ENCODE data around the gene ZSWIM6.

ZSWIM6 gene

DNA sequence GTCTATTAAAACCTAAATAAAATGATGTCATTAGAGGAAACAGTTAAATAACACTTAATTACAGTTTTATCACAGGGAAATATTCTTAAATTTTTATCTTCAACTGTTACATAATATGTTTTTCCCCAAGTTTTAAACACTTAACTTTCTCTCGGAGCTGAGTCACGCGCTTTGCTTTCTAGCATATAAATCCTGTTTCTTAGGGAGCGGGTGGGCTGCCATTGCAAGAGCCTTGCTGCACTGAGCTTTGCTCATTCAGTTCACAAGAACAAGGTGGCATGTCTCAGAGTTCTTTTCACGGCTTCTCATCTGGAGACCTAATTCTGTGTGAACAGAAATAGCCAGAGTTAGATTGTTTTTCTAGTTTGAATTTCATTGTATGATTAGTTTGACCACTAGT is 166.1 kb downstream of the ZSWIM6 start:
- Histone ChIP-seq H3K79me2 (ENCODE audit: low read length) (no peaks in the 10 kb centered on the region), H3K4me1 (ENCODE audit: low read length) (no peaks in the 10 kb centered on the region), H3K36me3 (replicated peaks; ENCODE audit: insufficient read depth, low read length) (no peaks in the 10 kb centered on the region), H3K27me3 (replicated peaks; ENCODE audit: insufficient read depth, low read length) (no peaks in the 10 kb centered on the region), H3K27ac (ENCODE audit: low read length) (no peak overlapping the region), H3K4me2 (ENCODE audit: low read depth, low read length) (no peak overlapping the region), H3K9ac (ENCODE audit: low read length) (no peak overlapping the region), H3K4me3 (ENCODE audit: low read length) (no peak overlapping the region), H3K9me3 (replicated peaks; ENCODE audit: insufficient read depth, low read length) (no peaks in the 10 kb centered on the region), H3F3A (ENCODE audit: insufficient read depth, low read length) (no peaks in the 10 kb centered on the region), H2AFZ (ENCODE audit: low read length) (no peak overlapping the region), H3K9me2 (replicated peaks; ENCODE audit: insufficient read depth, low read length) (no peaks in the 10 kb centered on the region), H4K20me1 (ENCODE audit: insufficient read depth, low read length) (no peaks in the 10 kb centered on the region)
- DNase-seq, result no peak
- no peak for TF ChIP-seq EZH2 (optimal IDR thresholded peaks at IDR 0.05; ENCODE audit: low read depth, low read length)
- TF ChIP-seq EZH2phosphoT487 (IDR thresholded peaks at IDR 0.05; ENCODE audit: low read length), result no peak
- TF ChIP-seq, protein P1, sequence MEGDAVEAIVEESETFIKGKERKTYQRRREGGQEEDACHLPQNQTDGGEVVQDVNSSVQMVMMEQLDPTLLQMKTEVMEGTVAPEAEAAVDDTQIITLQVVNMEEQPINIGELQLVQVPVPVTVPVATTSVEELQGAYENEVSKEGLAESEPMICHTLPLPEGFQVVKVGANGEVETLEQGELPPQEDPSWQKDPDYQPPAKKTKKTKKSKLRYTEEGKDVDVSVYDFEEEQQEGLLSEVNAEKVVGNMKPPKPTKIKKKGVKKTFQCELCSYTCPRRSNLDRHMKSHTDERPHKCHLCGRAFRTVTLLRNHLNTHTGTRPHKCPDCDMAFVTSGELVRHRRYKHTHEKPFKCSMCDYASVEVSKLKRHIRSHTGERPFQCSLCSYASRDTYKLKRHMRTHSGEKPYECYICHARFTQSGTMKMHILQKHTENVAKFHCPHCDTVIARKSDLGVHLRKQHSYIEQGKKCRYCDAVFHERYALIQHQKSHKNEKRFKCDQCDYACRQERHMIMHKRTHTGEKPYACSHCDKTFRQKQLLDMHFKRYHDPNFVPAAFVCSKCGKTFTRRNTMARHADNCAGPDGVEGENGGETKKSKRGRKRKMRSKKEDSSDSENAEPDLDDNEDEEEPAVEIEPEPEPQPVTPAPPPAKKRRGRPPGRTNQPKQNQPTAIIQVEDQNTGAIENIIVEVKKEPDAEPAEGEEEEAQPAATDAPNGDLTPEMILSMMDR (IDR thresholded peaks at IDR 0.05; ENCODE audit: low read length), result no peak

GRCh38 chr5:61501971-61502370 is 169.9 kb downstream of the ZSWIM6 start:
- Histone ChIP-seq H3K27ac (ENCODE audit: low read length) (no peak overlapping the region), H3K4me2 (ENCODE audit: low read depth, low read length) (no peak overlapping the region), H3K79me2 (ENCODE audit: low read length) (no peaks in the 10 kb centered on the region), H3K4me1 (ENCODE audit: low read length) (no peaks in the 10 kb centered on the region), H2AFZ (ENCODE audit: low read length) (no peak overlapping the region), H3K4me3 (ENCODE audit: low read length) (no peak overlapping the region), H3F3A (ENCODE audit: insufficient read depth, low read length) (no peaks in the 10 kb centered on the region), H3K36me3 (replicated peaks; ENCODE audit: insufficient read depth, low read length) (no peaks in the 10 kb centered on the region), H3K9ac (ENCODE audit: low read length) (no peak overlapping the region), H4K20me1 (ENCODE audit: insufficient read depth, low read length) (no peaks in the 10 kb centered on the region), H3K27me3 (replicated peaks; ENCODE audit: insufficient read depth, low read length) (no peaks in the 10 kb centered on the region), H3K9me3 (replicated peaks; ENCODE audit: insufficient read depth, low read length) (no peaks in the 10 kb centered on the region), H3K9me2 (replicated peaks; ENCODE audit: insufficient read depth, low read length) (no peaks in the 10 kb centered on the region)
- no peak for DNase-seq
- TF ChIP-seq, protein P1 (IDR thresholded peaks at IDR 0.05; ENCODE audit: low read length), result no peak
- TF ChIP-seq EZH2phosphoT487 (IDR thresholded peaks at IDR 0.05; ENCODE audit: low read length), result no peak
- TF ChIP-seq EZH2 (optimal IDR thresholded peaks at IDR 0.05; ENCODE audit: low read depth, low read length), result no peak

GRCh38 chr5:61504143-61504770 is 172.2 kb downstream of the ZSWIM6 start:
- Histone ChIP-seq H3K4me1 (ENCODE audit: low read length) (no peaks in the 10 kb centered on the region), H3K9ac (ENCODE audit: low read length) (no peak overlapping the region), H3K4me2 (ENCODE audit: low read depth, low read length) (no peak overlapping the region), H3F3A (ENCODE audit: insufficient read depth, low read length) (no peaks in the 10 kb centered on the region), H4K20me1 (ENCODE audit: insufficient read depth, low read length) (no peaks in the 10 kb centered on the region), H3K9me3 (replicated peaks; ENCODE audit: insufficient read depth, low read length) (no peaks in the 10 kb centered on the region), H3K79me2 (ENCODE audit: low read length) (no peaks in the 10 kb centered on the region), H3K36me3 (replicated peaks; ENCODE audit: insufficient read depth, low read length) (no peaks in the 10 kb centered on the region), H2AFZ (ENCODE audit: low read length) (no peak overlapping the region), H3K27me3 (replicated peaks; ENCODE audit: insufficient read depth, low read length) (no peaks in the 10 kb centered on the region), H3K27ac (ENCODE audit: low read length) (no peak overlapping the region), H3K9me2 (replicated peaks; ENCODE audit: insufficient read depth, low read length) (no peaks in the 10 kb centered on the region), H3K4me3 (ENCODE audit: low read length) (no peak overlapping the region)
- TF ChIP-seq, protein P1 (IDR thresholded peaks at IDR 0.05; ENCODE audit: low read length), result no peak
- TF ChIP-seq EZH2phosphoT487 (IDR thresholded peaks at IDR 0.05; ENCODE audit: low read length) (no peak), EZH2 (optimal IDR thresholded peaks at IDR 0.05; ENCODE audit: low read depth, low read length) (no peak)
- DNase-seq, result no peak
